HepG2 (cell line): ENCODE data around the gene ALCAM. TPM values are rescaled to one million over a fixed set of nuclear protein-coding genes. Genes with fewer than 3 reads are reported as not detected.

Source experiments
- AKAP8 ChIP-seq: sonication (generic); formaldehyde crosslinking; IDR thresholded peaks from 2 replicates; pipeline ENCODE4 v1.5.1; 2020; ENCODE audit warnings: mild to moderate bottlenecking, missing genetic modification reagents
- SSRP1 ChIP-seq: IDR thresholded peaks from 2 replicates; pipeline ENCODE4 v1.6.1; 2016; ENCODE audit warnings: control low read depth
- ZIK1 ChIP-seq: sonication (generic); formaldehyde crosslinking; IDR thresholded peaks from 2 replicates; pipeline ENCODE4 v1.5.0; 2020; ENCODE audit warnings: mild to moderate bottlenecking, low read depth, missing genetic modification reagents, borderline replicate concordance
- ZNF224 ChIP-seq: sonication (generic); formaldehyde crosslinking; IDR thresholded peaks from 2 replicates; pipeline ENCODE4 v1.5.0; 2020; ENCODE audit warnings: mild to moderate bottlenecking, missing genetic modification reagents
- ZNF296 ChIP-seq: sonication (generic); formaldehyde crosslinking; conservative IDR thresholded peaks from 2 replicates; pipeline ENCODE4 v1.5.0; 2020; ENCODE audit warnings: mild to moderate bottlenecking, missing genetic modification reagents
- ZNF530 ChIP-seq: sonication (generic); formaldehyde crosslinking; IDR thresholded peaks from 2 replicates; pipeline ENCODE4 v1.5.0; 2020; ENCODE audit warnings: low read depth, mild to moderate bottlenecking, missing genetic modification reagents
- ZNF652 ChIP-seq: IDR thresholded peaks from 2 replicates; pipeline ENCODE4 v1.6.1; 2016; ENCODE audit warnings: low read depth, borderline replicate concordance
- ZNF891 ChIP-seq: sonication (generic); formaldehyde crosslinking; IDR thresholded peaks from 2 replicates; pipeline ENCODE4 v1.5.0; 2020; ENCODE audit warnings: mild to moderate bottlenecking, missing genetic modification reagents
- ZSCAN29 ChIP-seq: sonication (generic); formaldehyde crosslinking; conservative IDR thresholded peaks from 2 replicates; pipeline ENCODE4 v1.4.0; 2020; ENCODE audit warnings: mild to moderate bottlenecking, missing genetic modification reagents
- polyA plus RNA-seq, 8 experiments: library from polyadenylated mRNA; depleted of rRNA in 3 of 8; stranded (reverse) in 7 of 8; unstranded in 1 of 8; fragments of >200 nt; fragmentation: Illumina TruSeq in 4 of 8; extraction: Trizol in 4 of 8; gene quantifications; 2 replicates each; pipeline versions ENCODE4 v1.2.1 to v1.2.3, GENCODE V29; 2011 to 2016; ENCODE audit warnings: low read depth in 4 of 8, missing spikeins in 1 of 8, mixed read lengths in 1 of 8; ENCODE audit not compliant: insufficient read depth in 1 of 8
- total RNA-seq, 5 experiments: library from RNA; depleted of rRNA; stranded (reverse); fragments of >200 nt; fragmentation: Illumina TruSeq; extraction: Trizol; gene quantifications; 2 replicates each; pipeline ENCODE4 v1.2.3, GENCODE V29; 2016; ENCODE audit warnings: low read depth in 1 of 5
- TF ChIP-seq, protein P1 (sequence below): sonication (generic); formaldehyde crosslinking; IDR thresholded peaks from 2 replicates; pipeline ENCODE4 v1.5.0; 2020; ENCODE audit warnings: mild to moderate bottlenecking, missing genetic modification reagents, moderate library complexity
- TF ChIP-seq, protein P2 (sequence below): sonication (generic); formaldehyde crosslinking; IDR thresholded peaks from 2 replicates; pipeline ENCODE4 v1.8.1; 2023; ENCODE audit warnings: missing genetic modification reagents, mild to moderate bottlenecking, borderline replicate concordance
- TF ChIP-seq, protein P3 (sequence below): sonication (generic); formaldehyde crosslinking; IDR thresholded peaks from 2 replicates; pipeline ENCODE4 v1.5.1; 2020; ENCODE audit warnings: missing genetic modification reagents, mild to moderate bottlenecking, borderline replicate concordance
- TF ChIP-seq, protein P4 (sequence below): sonication (generic); formaldehyde crosslinking; IDR thresholded peaks from 2 replicates; pipeline ENCODE4 v1.4.0; 2020; ENCODE audit warnings: missing genetic modification reagents
- TF ChIP-seq, protein P5 (sequence below): sonication (generic); formaldehyde crosslinking; IDR thresholded peaks from 2 replicates; pipeline ENCODE4 v1.5.0; 2020; ENCODE audit warnings: mild to moderate bottlenecking, missing genetic modification reagents, borderline replicate concordance
- TF ChIP-seq, protein P6 (sequence below): sonication (generic); formaldehyde crosslinking; IDR thresholded peaks from 2 replicates; pipeline ENCODE4 v1.4.0; 2020; ENCODE audit warnings: missing genetic modification reagents

The ALCAM gene
- total and polyA plus RNA-seq, 2 of the 13 experiments (the other 11 are each of a cell fraction or from before 2014, with no cell fraction given), result 26.0 to 33.1 TPM

DNA sequence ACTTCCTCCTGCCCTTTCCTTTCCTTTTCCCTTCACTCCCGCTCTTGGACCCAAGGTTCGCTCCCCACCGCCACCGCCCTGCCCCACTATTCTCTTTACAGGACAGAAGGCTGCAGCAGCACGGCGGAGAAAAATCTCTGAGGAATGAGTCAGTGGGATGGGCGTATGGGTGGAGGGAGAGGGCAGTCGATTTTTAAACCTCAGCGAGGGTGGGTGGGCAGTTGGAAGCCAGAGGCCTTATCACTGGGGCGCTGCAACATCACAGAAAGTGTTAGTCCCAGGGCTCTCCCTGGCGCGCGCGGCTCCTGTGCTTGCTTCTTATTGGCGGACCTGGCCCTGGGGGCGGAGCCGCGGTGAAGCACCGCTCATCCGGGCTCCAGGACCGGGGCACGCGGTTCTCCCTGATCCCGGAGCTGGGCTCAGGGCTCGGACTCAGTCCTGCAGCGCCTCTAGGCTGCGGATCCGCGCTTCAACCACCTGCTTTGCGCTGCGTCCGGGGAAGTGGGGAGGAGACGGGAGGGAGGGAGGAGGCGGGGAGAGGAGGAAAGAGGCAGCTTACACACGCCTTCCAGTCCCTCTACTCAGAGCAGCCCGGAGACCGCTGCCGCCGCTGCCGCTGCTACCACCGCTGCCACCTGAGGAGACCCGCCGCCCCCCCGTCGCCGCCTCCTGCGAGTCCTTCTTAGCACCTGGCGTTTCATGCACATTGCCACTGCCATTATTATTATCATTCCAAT is at the start of gene ALCAM (continued):
- TF ChIP-seq, protein P1, sequence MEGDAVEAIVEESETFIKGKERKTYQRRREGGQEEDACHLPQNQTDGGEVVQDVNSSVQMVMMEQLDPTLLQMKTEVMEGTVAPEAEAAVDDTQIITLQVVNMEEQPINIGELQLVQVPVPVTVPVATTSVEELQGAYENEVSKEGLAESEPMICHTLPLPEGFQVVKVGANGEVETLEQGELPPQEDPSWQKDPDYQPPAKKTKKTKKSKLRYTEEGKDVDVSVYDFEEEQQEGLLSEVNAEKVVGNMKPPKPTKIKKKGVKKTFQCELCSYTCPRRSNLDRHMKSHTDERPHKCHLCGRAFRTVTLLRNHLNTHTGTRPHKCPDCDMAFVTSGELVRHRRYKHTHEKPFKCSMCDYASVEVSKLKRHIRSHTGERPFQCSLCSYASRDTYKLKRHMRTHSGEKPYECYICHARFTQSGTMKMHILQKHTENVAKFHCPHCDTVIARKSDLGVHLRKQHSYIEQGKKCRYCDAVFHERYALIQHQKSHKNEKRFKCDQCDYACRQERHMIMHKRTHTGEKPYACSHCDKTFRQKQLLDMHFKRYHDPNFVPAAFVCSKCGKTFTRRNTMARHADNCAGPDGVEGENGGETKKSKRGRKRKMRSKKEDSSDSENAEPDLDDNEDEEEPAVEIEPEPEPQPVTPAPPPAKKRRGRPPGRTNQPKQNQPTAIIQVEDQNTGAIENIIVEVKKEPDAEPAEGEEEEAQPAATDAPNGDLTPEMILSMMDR (CRISPR knock-in tag), result peak; percentile 95
- TF ChIP-seq ZNF296 (CRISPR knock-in tag) (no peak; the same call in 1 of the 2 replicates), ZIK1 (CRISPR knock-in tag) (0 out of 2 replicates have a peak, but pooled peaks have one; percentile 64), ZNF530 (no peak), SSRP1 (CRISPR knock-in tag) (peak; percentile 69; the same call in 1 of the 2 replicates), ZNF652 (CRISPR knock-in tag) (no peak; the same call in 1 of the 2 replicates), ZNF224 (CRISPR knock-in tag) (no peak), ZSCAN29 (CRISPR knock-in tag) (peak; percentile 68; the same call in 1 of the 2 replicates), AKAP8 (CRISPR knock-in tag) (0 out of 2 replicates have a peak, but pooled peaks have one; percentile 12), ZNF891 (CRISPR knock-in tag) (0 out of 2 replicates have a peak, but pooled peaks have one; percentile 27)
- TF ChIP-seq, protein P2, sequence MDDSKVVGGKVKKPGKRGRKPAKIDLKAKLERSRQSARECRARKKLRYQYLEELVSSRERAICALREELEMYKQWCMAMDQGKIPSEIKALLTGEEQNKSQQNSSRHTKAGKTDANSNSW, result no peak
- TF ChIP-seq, protein P3, sequence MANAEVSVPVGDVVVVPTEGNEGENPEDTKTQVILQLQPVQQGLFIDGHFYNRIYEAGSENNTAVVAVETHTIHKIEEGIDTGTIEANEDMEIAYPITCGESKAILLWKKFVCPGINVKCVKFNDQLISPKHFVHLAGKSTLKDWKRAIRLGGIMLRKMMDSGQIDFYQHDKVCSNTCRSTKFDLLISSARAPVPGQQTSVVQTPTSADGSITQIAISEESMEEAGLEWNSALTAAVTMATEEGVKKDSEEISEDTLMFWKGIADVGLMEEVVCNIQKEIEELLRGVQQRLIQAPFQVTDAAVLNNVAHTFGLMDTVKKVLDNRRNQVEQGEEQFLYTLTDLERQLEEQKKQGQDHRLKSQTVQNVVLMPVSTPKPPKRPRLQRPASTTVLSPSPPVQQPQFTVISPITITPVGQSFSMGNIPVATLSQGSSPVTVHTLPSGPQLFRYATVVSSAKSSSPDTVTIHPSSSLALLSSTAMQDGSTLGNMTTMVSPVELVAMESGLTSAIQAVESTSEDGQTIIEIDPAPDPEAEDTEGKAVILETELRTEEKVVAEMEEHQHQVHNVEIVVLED (CRISPR knock-in tag), result no peak; the same call in 1 of the 2 replicates
- TF ChIP-seq, protein P4, sequence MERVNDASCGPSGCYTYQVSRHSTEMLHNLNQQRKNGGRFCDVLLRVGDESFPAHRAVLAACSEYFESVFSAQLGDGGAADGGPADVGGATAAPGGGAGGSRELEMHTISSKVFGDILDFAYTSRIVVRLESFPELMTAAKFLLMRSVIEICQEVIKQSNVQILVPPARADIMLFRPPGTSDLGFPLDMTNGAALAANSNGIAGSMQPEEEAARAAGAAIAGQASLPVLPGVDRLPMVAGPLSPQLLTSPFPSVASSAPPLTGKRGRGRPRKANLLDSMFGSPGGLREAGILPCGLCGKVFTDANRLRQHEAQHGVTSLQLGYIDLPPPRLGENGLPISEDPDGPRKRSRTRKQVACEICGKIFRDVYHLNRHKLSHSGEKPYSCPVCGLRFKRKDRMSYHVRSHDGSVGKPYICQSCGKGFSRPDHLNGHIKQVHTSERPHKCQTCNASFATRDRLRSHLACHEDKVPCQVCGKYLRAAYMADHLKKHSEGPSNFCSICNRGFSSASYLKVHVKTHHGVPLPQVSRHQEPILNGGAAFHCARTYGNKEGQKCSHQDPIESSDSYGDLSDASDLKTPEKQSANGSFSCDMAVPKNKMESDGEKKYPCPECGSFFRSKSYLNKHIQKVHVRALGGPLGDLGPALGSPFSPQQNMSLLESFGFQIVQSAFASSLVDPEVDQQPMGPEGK (CRISPR knock-in tag), result peak; percentile 33; the same call in 1 of the 2 replicates
- TF ChIP-seq, protein P5, sequence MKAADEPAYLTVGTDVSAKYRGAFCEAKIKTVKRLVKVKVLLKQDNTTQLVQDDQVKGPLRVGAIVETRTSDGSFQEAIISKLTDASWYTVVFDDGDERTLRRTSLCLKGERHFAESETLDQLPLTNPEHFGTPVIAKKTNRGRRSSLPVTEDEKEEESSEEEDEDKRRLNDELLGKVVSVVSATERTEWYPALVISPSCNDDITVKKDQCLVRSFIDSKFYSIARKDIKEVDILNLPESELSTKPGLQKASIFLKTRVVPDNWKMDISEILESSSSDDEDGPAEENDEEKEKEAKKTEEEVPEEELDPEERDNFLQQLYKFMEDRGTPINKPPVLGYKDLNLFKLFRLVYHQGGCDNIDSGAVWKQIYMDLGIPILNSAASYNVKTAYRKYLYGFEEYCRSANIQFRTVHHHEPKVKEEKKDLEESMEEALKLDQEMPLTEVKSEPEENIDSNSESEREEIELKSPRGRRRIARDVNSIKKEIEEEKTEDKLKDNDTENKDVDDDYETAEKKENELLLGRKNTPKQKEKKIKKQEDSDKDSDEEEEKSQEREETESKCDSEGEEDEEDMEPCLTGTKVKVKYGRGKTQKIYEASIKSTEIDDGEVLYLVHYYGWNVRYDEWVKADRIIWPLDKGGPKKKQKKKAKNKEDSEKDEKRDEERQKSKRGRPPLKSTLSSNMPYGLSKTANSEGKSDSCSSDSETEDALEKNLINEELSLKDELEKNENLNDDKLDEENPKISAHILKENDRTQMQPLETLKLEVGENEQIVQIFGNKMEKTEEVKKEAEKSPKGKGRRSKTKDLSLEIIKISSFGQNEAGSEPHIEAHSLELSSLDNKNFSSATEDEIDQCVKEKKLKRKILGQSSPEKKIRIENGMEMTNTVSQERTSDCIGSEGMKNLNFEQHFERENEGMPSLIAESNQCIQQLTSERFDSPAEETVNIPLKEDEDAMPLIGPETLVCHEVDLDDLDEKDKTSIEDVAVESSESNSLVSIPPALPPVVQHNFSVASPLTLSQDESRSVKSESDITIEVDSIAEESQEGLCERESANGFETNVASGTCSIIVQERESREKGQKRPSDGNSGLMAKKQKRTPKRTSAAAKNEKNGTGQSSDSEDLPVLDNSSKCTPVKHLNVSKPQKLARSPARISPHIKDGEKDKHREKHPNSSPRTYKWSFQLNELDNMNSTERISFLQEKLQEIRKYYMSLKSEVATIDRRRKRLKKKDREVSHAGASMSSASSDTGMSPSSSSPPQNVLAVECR (CRISPR knock-in tag), result peak; percentile 76
- TF ChIP-seq, protein P6, sequence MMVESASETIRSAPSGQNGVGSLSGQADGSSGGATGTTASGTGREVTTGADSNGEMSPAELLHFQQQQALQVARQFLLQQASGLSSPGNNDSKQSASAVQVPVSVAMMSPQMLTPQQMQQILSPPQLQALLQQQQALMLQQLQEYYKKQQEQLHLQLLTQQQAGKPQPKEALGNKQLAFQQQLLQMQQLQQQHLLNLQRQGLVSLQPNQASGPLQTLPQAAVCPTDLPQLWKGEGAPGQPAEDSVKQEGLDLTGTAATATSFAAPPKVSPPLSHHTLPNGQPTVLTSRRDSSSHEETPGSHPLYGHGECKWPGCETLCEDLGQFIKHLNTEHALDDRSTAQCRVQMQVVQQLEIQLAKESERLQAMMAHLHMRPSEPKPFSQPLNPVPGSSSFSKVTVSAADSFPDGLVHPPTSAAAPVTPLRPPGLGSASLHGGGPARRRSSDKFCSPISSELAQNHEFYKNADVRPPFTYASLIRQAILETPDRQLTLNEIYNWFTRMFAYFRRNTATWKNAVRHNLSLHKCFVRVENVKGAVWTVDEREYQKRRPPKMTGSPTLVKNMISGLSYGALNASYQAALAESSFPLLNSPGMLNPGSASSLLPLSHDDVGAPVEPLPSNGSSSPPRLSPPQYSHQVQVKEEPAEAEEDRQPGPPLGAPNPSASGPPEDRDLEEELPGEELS, result peak; percentile 55
